GM18519 (cell line): ENCODE measurements around the gene RCAN1.
"Not testable (repeated sequence)": the region's sequence is repeated elsewhere in the genome, so short reads cannot be mapped to it uniquely, and the experiment has no call there.

Experiments used
- ATAC-seq: cut with Tn5 transposase; IDR thresholded peaks from one replicate; pipeline ENCODE4 v1.9.1; 2021; ENCODE audit warnings: mild to moderate bottlenecking, moderate library complexity; ENCODE audit not compliant: unreplicated experiment, low FRiP score

The RCAN1 gene

DNA sequence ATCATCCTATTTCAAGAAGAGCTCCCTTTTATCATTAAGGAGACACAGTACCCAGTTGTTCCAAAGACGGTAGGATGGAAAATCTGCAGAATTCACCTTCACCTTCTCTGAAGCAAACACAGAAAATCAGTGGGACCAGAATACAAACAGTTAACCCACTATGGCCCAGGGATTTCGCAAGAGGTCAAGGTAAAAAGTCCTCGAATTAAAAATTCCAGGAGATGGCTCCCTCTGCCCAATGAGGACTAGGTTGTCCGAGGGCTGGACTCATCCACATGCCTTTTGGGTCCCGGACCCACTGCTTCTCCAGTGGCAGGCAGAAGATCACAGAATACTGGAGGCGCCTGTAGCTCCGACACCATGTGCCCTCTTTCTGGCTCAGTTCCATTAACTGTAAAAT lies 42.9 kb downstream of the RCAN1 start:
- no peak for ATAC-seq

DNA sequence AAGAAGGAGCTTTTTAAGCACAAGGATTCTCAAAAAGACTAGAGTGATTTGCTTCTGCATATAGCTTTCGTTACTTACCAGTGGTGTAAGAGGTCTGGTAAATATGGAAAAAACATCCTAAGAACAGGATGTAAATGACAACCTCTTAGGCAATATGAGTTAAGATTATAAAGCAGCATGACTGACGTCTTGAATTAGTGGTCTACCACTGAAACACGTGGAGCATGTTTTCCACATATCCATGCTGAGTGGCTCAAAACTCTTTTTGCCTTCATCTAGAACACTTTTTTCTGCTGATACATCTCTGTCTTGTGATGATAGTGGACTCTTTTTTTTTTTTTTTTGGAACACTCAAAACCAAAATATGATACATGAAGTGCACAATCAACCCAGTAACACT lies 44.6 kb downstream of the RCAN1 start:
- ATAC-seq, result no peak

DNA sequence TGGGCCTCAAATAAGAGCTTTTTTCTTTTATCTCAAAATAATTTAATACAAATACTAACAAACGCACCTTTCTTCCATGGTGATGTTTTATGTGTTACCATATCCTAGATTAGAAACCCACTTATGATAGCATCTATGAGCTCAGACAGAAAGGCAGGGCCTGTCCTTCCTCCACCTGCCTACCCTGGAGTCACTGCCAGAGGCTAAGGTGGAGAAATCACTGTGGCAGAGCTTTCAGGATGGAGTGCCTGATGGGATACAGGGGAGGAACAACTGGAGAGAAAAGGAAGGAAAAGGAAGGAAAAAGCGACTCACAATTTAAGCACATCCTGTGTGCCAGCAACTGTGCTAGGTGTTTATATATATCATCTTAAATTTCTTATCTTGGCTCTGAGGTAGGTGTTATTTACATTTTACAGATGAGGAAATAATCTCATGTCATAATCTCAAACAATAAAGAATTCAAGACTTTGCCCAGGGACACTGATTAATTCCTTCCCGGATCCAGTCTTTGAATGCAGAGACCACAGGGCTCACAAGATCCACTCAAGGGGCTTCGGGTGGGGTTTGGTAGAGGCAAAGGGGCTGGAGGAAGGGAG lies 45.4 kb downstream of the RCAN1 start:
- ATAC-seq, result no peak

DNA sequence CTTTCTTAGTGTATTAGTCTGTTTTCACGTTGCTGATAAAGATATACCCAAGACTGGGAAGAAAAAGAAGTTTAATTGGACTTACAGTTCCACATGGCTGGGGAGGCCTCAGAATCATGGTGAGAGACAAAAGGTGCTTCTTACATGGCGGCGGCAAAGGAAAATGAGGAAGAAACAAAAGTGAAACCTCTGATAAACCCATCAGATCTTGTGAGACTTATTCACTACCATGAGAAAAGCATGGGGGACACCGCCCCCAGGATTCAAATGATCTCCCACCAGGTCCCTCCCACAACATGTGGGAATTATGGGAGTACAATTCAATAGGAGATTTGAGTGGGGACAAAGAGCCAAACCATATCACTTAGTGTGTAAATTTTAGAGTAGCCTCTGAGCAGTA lies 46.1 kb downstream of the RCAN1 start:
- ATAC-seq, result not testable (repeated sequence)

DNA sequence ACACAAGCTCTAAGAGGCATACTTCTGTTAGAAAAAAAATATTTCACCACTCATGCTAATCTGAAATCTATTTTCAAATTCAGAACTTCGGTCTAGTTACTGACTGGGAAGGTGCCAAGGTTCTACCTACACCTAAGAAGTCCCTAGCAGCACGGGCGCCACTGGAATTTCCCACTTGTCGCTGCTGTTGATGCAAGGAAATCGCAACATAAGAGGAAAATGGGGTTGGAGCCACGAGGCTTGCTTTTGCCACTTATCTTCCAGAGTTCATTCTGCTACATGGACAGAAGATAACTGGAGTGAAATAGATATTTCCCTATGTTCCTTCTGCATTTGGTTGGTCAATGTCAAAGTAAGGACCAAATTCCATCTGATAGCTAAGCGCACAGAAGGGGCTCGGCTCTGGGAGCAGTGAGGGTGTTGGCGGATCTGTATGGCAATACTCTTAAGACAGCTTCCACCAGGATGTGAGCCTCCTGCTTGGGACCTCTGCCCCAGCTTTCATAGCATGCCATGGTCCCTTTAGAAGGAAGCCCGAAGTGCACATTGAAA lies 47.2 kb downstream of the RCAN1 start:
- no peak for ATAC-seq

DNA sequence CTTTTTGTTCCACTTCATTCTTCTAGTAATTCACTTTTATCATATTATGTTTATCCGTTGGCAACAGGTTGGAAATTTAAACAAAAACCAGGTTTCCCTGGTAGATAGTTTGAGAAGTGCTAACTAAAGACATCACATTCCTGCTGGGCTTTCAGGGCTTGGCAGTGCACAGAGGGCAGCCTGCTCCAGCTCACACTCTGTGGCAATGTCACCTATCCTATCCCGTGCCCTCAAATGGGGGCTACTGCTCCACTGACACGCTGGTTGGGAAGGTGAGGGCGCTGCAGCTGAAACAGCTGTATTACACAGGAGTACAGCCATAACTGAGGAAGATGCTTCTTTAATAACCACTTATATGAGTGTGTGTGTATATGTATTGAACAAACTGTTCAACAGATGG lies 49.7 kb downstream of the RCAN1 start:
- ATAC-seq, result no peak

DNA sequence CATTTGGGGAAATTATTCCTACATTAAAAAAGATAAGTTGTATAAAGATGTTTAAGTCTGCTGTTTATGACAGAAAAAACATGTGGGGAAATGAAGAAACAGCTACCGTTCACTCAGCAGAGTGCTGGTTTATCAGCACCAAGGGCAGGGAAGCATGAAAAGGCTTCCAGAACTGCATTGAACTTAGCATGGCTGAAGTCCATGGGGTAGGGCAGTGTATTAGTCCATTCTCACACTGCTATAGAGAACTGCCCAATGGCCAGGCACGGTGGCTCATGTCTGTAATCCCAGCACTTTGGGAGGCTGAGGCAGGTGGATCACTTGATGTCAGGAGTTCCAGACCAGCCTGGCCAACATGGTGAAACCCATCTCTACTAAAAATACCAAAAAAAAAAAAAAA lies 51.5 kb downstream of the RCAN1 start:
- not testable (repeated sequence) for ATAC-seq

DNA sequence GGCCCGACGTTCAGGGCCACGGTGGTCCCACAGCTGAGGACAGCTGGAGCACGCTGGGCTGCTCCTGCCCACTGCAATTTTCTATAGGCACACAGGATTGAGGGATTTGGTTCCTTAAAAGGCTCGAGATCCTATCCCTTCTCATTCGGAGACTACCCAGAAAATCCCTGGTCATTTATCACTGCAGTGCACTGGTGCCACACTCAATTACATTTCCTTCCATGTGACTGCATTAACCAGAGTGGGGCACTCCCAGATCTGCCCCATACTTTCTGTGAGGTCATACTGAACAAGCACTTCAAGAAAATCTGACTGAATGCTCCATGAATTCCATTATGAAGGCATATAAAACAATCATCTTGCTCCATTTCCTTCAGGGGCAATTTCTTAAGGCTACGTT lies 53.1 kb downstream of the RCAN1 start:
- ATAC-seq, result no peak

DNA sequence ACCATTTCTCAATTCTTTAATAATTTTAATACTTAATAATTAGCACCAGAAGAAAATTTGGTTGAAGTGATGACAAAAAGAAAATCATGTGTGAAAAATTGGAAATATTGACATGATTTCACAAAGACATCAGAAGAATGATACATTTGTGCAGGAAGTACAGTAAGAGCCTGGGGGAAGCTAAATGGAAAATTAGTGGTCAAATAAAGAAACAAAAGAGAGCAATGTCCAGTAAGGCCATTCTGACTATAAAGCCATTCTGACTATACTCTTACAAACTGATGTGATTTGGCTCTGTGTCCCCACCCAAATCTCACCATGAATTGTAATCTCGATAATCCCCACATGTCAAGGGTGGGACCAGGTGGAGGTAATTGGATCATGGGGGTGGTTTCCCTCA lies 54.3 kb downstream of the RCAN1 start:
- ATAC-seq, result no peak

DNA sequence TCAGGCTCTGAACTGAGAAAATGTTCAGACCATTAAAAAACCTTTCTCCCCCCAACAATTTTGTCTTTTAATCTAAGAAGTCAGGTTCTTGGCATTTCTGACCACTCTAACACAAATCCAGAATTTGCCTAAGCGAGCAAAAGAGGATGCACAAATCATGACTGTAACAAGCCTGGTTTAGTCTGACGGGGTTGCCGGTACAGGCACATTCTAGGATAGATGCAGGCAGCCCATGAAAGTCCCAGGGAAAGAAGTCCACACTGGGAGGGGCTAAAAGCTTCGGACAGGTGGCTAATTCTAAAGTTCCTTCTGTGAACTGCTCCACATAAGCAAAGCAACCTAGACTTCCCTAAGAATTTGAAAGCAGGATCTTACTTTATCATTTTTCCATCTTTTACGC lies 54.9 kb downstream of the RCAN1 start:
- ATAC-seq, result no peak

DNA sequence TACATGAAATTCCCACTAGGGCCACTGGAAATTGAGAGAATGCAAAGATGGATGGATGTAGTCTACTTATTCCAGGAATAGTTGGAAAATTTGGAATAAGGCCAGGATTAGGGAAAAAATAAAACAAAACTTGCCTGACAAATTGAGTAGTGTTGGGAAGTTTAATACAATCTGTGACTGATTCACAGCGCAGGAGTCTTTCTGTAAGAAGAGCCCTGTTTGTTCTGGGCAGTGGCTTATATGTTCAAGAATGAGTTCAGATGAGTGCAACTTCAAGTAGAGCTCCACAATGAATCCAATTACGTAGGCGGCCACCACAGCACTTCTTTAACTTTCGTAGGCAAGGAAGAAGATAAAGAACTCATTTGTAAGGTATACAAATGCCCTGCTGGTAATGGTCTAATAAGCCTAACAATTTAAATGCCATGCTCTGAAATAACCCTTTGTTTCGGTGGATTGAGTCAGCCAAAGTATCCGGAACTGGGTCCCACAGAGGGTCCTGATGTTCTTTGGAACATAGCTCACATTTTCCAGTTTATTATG lies 55.8 kb downstream of the RCAN1 start:
- no peak for ATAC-seq

DNA sequence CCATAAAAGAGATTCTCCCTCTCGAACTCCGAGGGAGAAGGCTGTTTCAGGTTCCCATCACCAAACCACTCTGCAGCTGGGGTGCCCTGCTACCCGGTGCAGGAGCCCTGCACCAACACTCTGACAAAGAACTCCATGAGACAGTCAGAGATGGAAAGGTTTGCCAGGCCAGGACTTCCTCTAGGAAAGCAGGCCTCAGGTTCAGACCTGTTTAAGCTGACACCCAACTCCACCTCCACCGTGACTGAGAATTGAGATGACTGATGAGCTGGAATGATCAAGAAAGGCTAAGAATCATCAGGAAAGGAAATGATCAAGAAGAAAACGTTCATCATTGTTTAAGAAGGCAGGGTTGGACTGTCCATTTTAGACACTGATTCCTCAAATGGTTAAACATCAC lies 56.7 kb downstream of the RCAN1 start:
- ATAC-seq, result no peak

DNA sequence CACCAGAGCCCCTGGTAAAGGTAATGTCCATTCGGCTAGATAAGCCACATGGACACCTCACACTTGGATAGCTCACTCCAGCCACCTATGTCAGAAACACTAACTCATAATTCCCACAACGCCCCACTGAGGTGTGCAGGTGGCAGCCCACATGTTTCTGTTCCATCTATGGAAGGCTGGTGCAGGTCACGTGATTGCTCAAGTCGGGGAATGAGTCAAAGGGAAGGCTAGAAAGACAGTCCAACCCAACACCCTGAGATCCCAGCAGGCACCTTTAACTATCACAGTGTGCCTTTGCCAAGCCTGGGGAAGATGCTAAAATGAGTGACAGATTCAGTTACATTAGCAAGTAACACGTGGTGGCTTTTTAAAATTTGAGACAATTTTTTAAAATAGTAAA lies 57.7 kb downstream of the RCAN1 start:
- ATAC-seq, result no peak

DNA sequence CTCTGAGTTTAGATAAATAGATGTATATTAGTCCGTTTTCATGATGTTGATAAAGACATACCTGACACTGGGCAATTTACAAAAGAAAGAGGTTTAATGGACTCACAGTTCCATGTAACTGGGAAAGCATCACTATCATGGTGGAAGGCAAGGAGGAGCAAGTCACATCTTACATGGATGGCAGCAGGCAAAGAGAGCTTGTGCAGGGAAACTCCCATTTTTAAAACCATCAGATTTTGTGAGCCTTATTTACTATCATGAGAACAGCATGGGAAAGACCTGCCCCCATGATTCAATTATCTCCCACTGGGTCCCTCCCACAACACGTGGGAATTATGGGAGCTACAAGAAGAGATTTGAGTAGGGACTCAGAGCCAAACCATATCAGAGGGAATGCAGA lies 60.2 kb downstream of the RCAN1 start:
- ATAC-seq, result not testable (repeated sequence)

DNA sequence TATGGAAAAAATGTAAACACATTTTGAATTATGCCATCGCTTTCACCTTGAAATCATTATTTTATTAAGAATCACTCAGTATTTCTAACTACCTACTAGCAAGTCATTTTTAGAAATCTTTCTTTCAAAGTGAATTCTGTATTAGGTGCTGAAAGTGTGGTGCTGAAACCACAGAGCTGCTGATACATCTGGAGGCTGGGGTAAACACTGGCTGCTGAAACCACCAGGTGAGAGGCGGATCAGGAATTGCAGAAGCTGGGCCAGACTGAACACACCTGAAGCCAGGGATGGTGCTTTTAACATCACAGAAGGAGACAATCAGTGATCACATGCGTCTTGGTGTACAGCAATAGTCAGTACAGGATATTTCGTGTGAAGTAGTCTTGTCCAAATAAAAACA lies 60.7 kb downstream of the RCAN1 start:
- ATAC-seq, result no peak

DNA sequence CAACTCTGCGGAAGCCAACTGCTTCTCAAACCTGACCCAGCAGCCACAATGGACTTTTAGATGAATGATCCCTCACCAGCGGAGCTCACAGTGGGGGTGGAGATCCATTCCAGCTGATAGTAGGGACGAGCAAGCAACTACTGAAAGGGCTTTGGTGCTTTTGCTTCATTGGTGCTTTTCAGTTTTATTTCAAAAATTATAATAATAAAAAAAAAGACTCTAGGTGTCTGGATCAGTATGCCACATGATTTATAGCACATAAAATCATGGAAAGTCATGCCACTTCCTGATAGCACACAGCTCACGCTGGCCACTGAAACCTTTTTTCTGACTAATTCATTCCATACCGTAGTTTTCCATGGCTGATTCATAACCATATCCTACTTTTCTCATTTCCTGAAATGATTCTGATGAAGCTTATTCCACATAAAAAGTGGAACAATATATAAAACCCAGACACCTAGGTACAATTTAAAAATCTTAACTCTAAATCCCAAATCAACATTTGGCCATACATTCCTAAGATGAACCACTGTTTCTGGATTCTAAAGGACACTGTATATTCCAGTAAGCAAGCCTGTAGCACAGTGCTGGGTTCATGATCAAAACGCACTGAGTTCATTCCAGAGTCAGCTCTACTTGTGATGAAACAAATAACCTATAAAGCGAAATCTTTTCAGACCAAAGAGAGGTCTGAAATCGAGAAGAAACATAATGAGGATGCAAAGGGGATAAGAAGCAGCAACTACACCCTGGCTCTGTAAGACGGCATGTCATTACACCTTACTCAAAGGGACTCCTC lies 61.6 kb downstream of the RCAN1 start:
- no peak for ATAC-seq

DNA sequence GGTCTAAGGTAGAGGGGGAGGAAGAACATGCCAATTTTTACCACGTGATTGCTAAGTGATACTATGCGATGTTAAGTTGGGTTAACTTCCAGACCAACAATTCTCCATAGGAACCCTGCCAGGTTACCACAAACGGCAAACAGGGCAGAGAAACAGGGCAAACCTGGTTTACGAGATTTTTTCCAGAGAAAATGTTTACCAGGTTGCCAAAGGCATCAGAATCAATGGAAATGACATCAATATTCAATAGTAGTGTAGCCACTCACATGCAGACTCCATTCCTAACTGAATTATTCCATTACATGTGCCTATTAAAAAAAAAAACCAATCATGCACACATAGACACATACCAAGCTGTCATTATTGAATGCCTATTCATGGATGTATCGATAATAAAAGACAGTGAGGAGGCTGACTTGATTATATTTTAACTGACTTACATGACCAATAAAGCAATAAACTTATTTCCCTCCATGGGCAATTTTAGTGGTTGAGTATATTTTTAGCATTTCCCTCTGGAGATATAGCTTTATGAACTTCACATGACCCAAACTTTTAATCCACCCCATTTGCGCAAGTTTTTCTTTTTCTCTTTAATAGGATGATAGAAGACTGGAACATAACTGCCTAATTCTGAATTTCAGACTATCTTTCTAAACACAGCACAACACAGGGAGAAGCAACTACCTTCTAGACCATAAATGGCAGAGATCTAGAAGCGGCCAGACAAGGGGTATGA lies 62.4 kb downstream of the RCAN1 start:
- no peak for ATAC-seq

DNA sequence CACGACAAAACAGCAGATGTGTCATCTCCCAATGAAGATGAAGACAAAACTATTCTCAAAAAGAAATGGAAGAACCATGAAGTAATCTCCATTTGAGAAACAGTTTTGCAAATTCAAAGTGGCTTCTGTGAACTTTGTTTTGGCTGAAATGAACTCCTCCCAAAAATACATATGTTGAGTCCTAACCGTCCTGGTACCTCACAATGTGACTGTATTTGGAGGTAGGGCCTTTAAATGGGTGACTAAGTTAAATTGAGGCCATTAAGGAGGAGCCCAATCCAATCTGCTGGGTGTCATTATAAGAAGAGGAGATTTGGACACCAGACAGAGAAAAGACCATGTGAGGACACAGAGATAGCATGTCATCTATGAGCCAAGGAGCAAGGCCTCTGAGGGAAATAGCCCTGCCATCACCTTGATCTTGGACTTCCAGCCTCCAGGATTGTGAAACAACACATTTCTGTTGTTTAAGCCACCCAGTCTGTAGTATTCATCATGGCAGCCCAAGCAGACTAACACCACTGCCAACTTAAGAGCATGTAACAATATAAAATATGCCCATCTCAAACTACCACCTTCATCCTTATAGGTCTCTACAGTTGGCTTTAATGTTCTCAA lies 64.6 kb downstream of the RCAN1 start:
- ATAC-seq, result no peak

DNA sequence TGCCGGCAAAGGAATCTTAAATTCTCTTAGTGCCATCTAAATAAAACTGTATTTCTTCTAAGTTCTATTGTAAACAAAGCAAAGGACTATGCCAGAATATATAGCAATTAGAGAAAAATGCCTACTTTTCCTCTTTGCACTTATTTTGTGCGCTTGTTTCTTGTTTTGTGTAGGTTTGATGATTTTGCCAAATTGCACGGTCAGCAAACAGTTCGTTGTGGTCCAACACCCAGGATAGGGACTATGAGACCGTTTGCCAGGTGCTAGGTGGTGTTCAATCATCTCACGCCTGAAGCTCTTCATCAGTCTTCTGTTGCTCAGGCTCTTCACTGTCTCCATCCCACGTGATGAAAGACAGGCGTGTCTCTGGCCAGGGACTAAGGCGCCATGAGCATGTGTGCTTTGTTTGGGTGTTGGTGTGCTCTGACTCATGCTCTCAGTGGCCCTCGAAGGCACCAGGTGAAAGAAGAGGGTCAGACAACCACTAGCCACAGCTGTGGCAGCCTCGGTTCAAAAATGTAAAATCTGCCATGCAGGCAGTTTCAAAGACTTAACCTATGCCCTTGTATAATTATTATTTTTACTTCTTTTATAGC lies 66.0 kb downstream of the RCAN1 start:
- ATAC-seq, result no peak

DNA sequence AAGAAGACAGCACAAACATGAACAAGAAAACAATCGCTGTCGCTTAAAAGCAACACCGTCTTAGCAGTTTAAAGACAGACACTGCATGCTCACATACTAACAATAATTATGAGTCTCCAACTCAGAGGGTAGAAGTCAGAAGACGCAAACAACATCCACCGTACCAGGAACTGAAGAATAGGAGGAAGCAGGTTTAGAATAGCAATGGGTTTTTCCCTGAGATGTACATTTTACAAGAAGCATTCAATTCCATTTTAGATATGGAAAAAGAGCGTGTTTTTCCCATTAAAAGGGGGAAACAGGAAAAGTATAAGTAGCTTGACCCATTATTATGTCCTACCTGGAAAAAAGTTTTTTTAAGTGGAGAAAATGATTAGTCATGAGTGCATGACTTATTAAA lies 68.4 kb downstream of the RCAN1 start:
- ATAC-seq, result no peak
